Smooth muscle cell (in vitro differentiated cells): ENCODE measurements around the gene ROPN1. TPM values are rescaled to one million over a fixed set of nuclear protein-coding genes. Genes with fewer than 3 reads are reported as not detected.
"Not testable (repeated sequence)": the region's sequence is repeated elsewhere in the genome, so short reads cannot be mapped to it uniquely, and the experiment has no call there.

Source experiments
- DNase-seq: peaks from one replicate; lab custom pipeline; 2025; ENCODE audit not compliant: unreplicated experiment; lab: John Stamatoyannopoulos, UW
- H2AFZ ChIP-seq: fragments of 200-600 bp; sonication (generic); 2 replicates; pipeline ENCODE4 v1.6.0; 2016; ENCODE audit warnings: antibody characterized with exemption, low read depth, mild to moderate bottlenecking
- H3F3A ChIP-seq: fragments of 200-600 bp; sonication (generic); 2 replicates; pipeline ENCODE4 v1.6.0; 2017; ENCODE audit warnings: antibody characterized with exemption, low read depth
- H3K27ac ChIP-seq: fragments of 200-600 bp; sonication (generic); 2 replicates; pipeline ENCODE4 v1.5.1; 2016; ENCODE audit warnings: low read depth, mild to moderate bottlenecking
- H3K27me3 ChIP-seq: fragments of 200-600 bp; sonication (generic); 2 replicates; pipeline ENCODE4 v1.6.1; 2016; ENCODE audit warnings: low read depth, mild to moderate bottlenecking
- H3K36me3 ChIP-seq: fragments of 200-600 bp; sonication (generic); 2 replicates; pipeline ENCODE4 v1.5.1; 2016; ENCODE audit warnings: low read depth
- H3K4me1 ChIP-seq: fragments of 200-600 bp; sonication (generic); 2 replicates; pipeline ENCODE4 v1.5.1; 2016; ENCODE audit warnings: low read depth
- H3K4me2 ChIP-seq: fragments of 200-600 bp; sonication (generic); 2 replicates; pipeline ENCODE4 v1.6.0; 2016; ENCODE audit warnings: mild to moderate bottlenecking
- H3K4me3 ChIP-seq: fragments of 200-600 bp; sonication (generic); 2 replicates; pipeline ENCODE4 v1.5.1; 2016; ENCODE audit warnings: mild to moderate bottlenecking
- H3K79me2 ChIP-seq: fragments of 200-600 bp; sonication (generic); 2 replicates; pipeline ENCODE4 v1.6.0; 2016; ENCODE audit warnings: low read depth, mild to moderate bottlenecking
- H3K9ac ChIP-seq: fragments of 200-600 bp; sonication (generic); 2 replicates; pipeline ENCODE4 v1.6.0; 2016; ENCODE audit warnings: low read depth
- H3K9me3 ChIP-seq: fragments of 200-600 bp; sonication (generic); replicated peaks from 2 replicates; pipeline ENCODE4 v1.5.1; 2016; ENCODE audit warnings: low read depth
- H4K20me1 ChIP-seq: fragments of 200-600 bp; sonication (generic); 2 replicates; pipeline ENCODE4 v1.6.0; 2016; ENCODE audit warnings: low read depth
- CTCF ChIP-seq: fragments of 200-600 bp; sonication (generic); IDR thresholded peaks from 2 replicates; pipeline ENCODE4 v1.5.1; 2017; ENCODE audit warnings: borderline replicate concordance, mild to moderate bottlenecking, antibody characterized with exemption; ENCODE audit not compliant: insufficient read depth, poor library complexity, severe bottlenecking
- WGBS: methylation state at CpG from one replicate; pipeline ENCODE4 v1.1.7; 2016; ENCODE audit warnings: low lambda C conversion rate; 5-methylcytosine and 5-hydroxymethylcytosine counted together
- polyA plus RNA-seq: library from polyadenylated mRNA; unstranded; fragments of >200 nt; fragmentation: Nextera tagmentation; extraction: Ambion mirVana; gene quantifications from 2 replicates; pipeline ENCODE4 v1.2.1, GENCODE V29; 2016
- total RNA-seq: library from RNA; depleted of rRNA; stranded (reverse); fragments of >200 nt; gene quantifications from 2 replicates; pipeline ENCODE4 v1.2.3, GENCODE V29; 2014

ROPN1 gene
- total and polyA plus RNA-seq, 2 experiments from 2014 or later = not detected

- H4K20me1 ChIP-seq = no peaks in the 10 kb centered on the region
- H3K27ac ChIP-seq = no peak overlapping the region
- WGBS = 88% methylated on average over 4 of the region's 4 CpGs
- no peak for TF ChIP-seq CTCF
- DNase-seq = no peak
- no peak overlapping the region for H2AFZ ChIP-seq
- no peaks in the 10 kb centered on the region for H3K27me3 ChIP-seq
- H3K9me3 ChIP-seq = no peaks in the 10 kb centered on the region
- peak overlapping the region; percentile 66 for H3K4me2 ChIP-seq
- no peak overlapping the region for H3K4me3 ChIP-seq
- no peaks in the 10 kb centered on the region for H3F3A ChIP-seq
- no peak overlapping the region for H3K9ac ChIP-seq
- H3K4me1 ChIP-seq = no peaks in the 10 kb centered on the region
- no peaks in the 10 kb centered on the region for H3K36me3 ChIP-seq
- H3K79me2 ChIP-seq = no peaks in the 10 kb centered on the region
These were observed 34.6 kb upstream of the ROPN1 start for GRCh38 chr3:124026516-124026915.

- not testable (repeated sequence) for H3K9ac ChIP-seq, H3K9me3 ChIP-seq, H3K4me2 ChIP-seq, H3K79me2 ChIP-seq, H4K20me1 ChIP-seq, H3F3A ChIP-seq, H3K27me3 ChIP-seq, H3K27ac ChIP-seq, H2AFZ ChIP-seq, DNase-seq, H3K4me3 ChIP-seq, H3K36me3 ChIP-seq, H3K4me1 ChIP-seq
- WGBS = 94% methylated on average over 1 of the region's 1 CpG
These were observed 31.6 kb upstream of the ROPN1 start for GRCh38 chr3:124023531-124023930.

GRCh38 chr3:124019291-124019690 lies 27.4 kb upstream of the ROPN1 start:
- Histone ChIP-seq H3K79me2 (no peaks in the 10 kb centered on the region), H3K9me3 (no peaks in the 10 kb centered on the region), H2AFZ (no peak overlapping the region), H3K36me3 (no peaks in the 10 kb centered on the region), H3K4me2 (no peak overlapping the region), H3K4me1 (no peaks in the 10 kb centered on the region), H3K9ac (no peak overlapping the region), H3K4me3 (no peak overlapping the region), H3K27me3 (no peaks in the 10 kb centered on the region), H3K27ac (no peak overlapping the region), H3F3A (no peaks in the 10 kb centered on the region), H4K20me1 (no peaks in the 10 kb centered on the region)
- TF ChIP-seq CTCF = no peak
- 61% methylated on average over 2 of the region's 2 CpGs for WGBS
- DNase-seq = no peak

GRCh38 chr3:124017502-124017901 lies 25.6 kb upstream of the ROPN1 start:
- H3K36me3 ChIP-seq, H3K27ac ChIP-seq, H4K20me1 ChIP-seq, H3F3A ChIP-seq, H3K79me2 ChIP-seq, H3K4me1 ChIP-seq, H2AFZ ChIP-seq, H3K9ac ChIP-seq, H3K27me3 ChIP-seq, DNase-seq, H3K9me3 ChIP-seq, H3K4me2 ChIP-seq, H3K4me3 ChIP-seq: not testable (repeated sequence)
- whole genome bisulfite sequencing = 94% methylated on average over 6 of the region's 6 CpGs

GRCh38 chr3:124016483-124016882 lies 24.6 kb upstream of the ROPN1 start:
- not testable (repeated sequence) for H4K20me1 ChIP-seq, DNase-seq, H3K4me1 ChIP-seq, H3K27me3 ChIP-seq, H3K4me3 ChIP-seq, H3K9me3 ChIP-seq, H3K27ac ChIP-seq, H3K79me2 ChIP-seq, H3K4me2 ChIP-seq, H3F3A ChIP-seq, H3K36me3 ChIP-seq, H3K9ac ChIP-seq, H2AFZ ChIP-seq
- 15% methylated on average over 4 of the region's 4 CpGs for WGBS
- peak; percentile 56 for TF ChIP-seq CTCF
